GM21381 (cell line): ENCODE results near the gene MYO9A.

Experiments used
- ATAC-seq: cut with Tn5 transposase; IDR thresholded peaks from one replicate; pipeline ENCODE4 v1.9.1; 2021; ENCODE audit warnings: mild to moderate bottlenecking, moderate library complexity; ENCODE audit not compliant: unreplicated experiment

Gene MYO9A

DNA sequence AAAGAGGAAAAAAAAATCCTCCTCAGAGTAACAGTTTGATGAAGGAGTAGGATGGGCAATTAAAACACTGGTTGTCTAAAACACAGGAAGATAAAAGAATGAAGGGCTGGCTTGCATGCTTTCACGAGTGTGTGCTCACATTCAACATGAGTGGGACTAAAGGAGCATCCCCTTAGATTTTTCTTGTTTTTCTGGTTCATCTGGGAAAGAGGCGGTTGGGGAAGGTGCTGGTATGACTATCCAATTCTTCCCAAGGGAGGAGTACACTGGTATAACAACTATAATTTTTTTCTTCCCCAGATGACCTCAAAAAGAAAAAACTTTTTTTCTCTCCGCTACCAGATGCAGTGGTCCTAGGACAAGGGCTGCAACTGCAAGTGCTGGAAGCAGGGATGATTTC is 143.7 kb downstream of the MYO9A start:
- ATAC-seq: no peak

DNA sequence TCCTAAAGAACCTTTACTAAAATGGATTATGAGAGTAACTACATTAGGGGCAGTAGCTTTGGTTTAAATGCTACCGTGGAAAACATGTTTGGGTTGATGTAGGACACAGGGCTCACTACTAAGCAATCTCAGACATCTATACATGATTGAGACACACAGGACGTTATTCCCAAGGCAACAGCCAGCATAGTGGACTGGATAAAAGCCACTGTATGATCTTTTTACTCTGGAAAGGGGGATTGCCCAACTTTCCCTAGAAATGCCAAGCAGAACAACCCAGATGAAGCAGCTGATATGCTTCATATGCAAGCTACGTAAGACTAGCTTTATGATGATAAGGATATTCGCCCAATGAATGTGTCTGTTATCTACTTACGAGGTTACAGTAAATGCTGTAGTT is 144.6 kb downstream of the MYO9A start:
- no peak for ATAC-seq

DNA sequence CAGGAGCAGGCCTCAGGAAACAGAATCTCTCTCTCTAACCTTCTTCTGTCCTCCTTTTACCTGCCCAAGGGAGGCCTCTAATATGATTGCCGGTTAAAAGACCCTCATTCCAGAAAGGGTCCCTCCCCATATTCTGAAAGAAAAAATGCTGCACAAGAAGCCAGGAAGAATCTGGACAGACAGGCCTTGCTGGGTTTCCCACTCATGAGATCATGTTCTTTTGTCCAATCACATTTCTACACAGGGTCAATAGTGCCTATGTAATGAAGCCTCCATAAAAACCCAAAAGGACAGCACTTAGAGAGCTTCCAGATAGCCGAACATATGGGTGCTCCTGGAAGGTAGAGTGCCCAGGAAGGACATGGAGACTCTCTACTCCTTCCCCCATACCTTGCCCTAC is 146.0 kb downstream of the MYO9A start:
- ATAC-seq: no peak

DNA sequence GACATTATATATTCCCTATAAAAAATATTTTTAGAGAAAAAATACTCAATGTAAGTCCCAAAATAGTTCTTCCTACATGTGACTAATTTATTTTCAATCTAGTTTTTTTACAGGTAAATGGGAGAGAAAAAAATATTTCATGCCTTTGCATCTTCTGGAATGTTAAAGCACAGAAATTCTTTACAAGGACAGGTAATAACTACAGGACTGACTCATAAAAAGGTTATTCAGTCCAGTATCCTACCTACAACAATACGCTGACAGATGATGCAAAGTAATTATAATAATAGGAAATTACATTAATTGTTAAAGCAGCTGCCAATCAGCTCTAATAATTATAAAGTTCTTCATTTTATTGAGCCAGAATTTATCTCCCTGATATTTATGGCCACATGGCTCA is 147.5 kb downstream of the MYO9A start:
- ATAC-seq: no peak

DNA sequence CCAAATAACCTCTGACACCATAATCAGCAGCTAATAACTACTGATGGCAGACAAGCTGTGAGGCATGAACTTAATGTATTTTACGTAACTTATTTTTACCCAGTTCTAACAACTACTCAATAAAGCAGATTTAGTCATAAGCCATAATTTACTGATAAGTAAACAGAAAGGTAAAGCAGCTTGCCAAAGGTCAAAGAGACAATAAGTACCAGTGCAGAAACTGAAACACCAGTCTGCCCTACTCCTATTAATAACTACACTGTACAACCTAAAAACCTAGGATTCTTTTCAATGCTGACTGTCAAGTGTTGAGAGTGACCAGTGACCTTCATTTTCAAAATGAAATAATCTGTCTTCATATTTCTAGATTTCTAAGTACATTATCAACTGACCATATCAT is 155.4 kb downstream of the MYO9A start:
- no peak for ATAC-seq

DNA sequence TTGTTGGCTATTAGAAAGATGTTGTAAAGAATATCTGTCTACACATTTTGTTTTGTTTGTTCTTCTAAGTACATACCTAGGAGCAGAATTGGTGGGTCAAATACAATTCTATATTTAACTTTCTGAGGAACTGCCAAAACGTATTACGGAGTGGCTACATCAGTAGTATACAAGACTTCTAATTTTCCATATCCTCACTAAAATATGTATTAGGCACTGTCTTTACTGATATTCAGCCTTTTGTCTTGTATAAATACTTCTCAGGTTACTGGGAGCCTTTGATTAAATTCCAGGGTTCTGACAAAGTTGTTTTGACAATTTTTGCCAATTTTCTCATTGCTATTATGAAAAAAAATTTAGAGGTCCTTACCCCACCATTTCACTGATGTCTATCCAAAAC is 160.9 kb downstream of the MYO9A start:
- no peak for ATAC-seq

DNA sequence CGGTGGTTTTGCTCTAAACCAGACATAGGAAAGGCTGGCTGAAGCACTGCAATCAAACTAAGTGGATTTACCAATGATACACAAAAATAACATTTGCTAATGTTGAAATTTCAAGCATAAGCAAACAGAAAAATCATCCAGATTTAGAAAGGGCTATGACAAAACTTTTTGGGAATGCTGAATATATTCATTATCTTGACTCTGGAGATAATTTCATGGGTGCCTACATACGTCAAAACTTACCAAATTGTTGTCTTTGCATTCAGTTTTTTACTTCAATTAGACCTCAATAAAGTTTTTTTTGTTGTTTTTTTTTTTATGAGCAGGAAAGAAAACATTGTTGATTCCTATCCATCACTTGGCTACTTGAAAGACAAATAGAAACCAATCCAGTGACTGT is 166.8 kb downstream of the MYO9A start:
- no peak for ATAC-seq

DNA sequence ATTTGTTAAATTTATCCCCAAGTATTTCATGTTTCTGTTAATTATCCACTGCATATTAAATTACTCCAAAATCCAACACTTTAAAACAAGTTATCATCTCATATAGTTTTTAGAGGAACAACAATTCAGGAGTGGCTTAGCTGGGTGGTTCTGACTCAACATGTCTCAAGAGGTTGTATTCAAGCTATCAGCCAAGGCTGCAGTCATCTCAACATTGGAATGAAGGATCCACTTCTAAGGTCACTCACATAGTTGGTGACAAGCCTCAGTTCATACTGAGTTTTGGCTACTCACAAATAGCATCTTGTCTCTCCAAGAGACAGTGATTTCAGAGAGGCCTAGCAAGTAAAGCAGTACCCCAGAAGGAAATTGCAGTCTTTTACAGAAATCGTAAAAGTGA is 172.9 kb downstream of the MYO9A start:
- no peak for ATAC-seq

DNA sequence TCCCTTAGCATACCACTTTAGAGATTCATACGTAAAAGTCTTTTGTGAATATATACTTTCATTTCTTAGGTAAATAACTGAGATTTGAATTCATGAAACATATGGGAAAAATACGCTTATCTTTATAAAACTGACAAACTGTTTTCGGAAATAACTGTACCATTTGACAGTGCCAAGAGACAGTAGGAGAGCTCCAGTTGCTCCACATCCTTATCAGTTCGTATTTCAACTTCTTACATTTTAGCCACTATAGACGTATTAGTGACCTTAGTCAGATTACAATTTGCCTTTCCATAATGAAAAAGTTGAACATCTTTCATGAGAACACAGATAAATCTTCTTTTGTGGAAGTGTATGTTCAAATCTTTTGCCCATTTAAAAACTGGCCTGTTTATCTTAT is 174.1 kb downstream of the MYO9A start:
- ATAC-seq: no peak

DNA sequence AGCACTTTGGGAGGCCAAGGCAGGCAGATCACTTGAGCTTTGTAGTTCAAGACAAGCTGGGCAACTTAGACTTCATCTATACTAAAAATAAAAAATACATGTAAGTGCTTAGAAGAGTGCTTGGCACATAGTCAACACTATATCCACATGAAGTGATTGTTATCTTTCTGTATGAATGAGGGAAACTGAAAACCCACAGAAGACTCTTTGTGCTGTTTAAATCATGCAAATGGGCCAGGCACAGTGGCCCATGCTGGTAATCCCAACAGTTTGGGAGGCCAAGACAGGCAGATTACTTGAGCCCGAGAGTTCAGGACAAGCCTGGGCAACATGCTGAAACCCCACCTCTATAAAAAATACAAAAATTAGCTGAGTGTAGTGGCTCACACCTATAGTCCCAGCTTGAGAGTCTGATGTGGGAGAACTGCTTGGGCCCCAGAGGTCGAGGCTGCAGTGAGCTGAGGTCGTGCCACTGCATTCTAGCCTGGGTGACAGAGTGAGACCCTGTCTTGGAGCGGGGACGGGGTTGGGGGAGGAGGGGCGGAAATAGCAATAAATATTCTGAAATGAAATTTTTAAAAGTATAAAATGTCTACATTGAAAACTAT is 177.9 kb downstream of the MYO9A start:
- ATAC-seq: no peak

DNA sequence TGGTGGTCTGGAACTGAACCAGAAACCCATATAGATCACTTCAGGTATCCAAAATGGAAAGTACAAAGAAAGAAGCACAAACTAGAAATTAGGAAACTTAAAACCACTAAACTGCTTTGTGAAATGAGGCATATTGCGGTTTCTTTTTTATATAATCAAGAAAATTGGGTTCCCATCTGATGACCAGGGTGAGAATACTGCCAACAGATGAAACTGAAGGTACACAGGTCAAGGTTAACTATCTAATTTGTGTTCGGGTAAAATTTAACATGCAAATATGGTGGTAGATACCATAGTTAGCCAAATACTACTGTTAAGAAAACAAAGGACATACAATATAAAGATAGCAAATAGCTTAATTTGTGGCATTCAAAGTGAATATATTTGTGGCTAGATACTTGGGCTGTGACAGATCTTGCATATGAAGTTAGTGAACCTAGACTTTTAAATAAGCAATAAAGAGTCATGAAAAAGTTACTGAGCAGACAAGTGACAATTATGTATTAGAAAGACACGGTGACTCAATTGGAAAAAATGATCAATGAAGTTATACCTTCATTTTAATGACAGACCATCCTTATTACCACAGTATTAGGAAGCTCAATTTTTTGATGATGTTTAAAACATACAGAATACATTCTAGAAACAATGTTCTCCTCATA is 180.2 kb downstream of the MYO9A start:
- no peak for ATAC-seq

DNA sequence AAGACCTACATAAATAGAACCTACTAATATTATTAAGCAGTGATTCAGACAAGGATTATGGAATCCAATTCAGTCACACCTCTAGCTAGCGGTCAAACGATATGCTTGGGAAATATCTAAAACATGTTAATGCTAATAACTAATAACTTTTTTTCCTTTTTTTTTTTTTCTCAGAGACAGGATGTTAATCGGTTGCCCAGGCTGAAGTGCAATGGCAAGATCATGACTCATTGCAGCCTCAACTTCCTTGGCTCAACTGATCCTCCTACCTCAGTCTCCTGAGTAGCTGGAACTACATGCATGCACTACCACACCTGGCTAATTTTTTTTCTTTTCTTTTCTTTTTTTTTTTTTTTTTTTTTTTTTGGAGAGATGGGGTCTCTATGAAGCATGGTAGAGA is 183.5 kb downstream of the MYO9A start:
- ATAC-seq: no peak

DNA sequence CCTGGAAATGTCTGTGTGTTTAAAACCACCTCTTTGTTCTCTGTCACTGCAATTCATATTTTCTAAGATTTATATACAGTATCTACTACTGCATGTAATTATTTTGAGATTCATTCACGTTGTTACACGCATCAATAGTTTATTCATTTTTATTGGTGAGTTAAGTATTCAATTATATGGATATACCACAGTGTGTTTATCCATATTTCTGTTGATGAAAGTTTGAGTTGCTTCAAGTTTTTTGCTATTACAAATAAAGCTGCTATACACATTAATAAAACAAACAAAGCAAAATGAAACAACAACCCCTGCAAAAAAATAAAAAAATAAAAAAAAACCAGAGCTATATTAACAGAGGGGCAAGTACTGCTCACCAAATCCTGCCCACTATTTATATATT is 185.3 kb downstream of the MYO9A start:
- ATAC-seq: no peak

DNA sequence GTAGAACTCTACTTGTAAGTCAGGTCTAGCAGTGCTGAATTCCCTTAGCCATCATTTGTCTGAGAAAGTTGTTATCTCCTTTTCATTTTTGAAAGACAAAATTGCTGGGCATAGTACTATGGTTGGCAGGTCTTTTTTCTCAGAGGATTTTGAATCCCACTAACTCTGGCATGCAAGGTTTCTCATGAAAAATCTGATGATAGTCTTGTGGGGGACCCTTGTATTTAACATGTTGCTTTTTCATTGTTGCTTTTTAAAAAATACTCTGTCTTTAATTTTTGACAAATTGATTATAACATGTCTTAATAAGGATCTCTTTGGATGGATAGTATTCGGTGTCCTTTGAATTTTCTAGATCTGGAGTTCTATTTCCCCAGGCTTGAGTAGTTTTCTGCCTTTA is 186.7 kb downstream of the MYO9A start:
- no peak for ATAC-seq

DNA sequence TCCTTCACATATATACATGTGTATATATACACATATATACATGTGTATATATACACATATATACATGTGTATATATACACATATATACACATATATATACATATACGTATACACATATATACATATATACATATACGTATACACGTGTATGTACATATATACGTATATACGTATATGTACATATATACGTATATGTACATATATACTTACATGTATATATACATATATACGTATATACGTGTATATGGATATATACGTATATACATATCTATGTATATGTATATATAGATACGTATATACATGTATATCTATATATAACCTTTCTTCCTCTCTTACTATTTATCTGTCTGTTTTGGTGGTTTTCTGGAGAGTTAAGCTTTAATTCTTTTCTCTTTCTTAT is 192.8 kb downstream of the MYO9A start:
- ATAC-seq: no peak

DNA sequence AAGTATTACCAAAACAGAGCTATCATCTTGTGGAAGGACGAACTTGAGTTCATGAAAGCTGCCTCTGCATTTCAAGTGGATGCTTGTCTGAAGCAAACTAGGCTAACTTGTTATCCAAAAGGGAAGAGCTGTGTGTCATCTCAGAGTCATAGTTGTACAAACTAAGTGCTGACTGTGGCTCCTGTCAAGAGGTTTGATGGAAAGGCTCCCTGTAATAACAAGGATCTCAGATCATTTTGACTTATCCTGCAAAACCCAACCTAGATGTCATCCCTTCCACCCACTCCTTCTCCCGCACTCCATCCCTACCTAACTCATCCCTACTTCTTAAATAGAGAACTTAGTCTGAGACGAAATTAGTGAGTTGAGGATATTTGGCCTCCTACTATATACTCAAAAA is 196.8 kb downstream of the MYO9A start:
- ATAC-seq: no peak

DNA sequence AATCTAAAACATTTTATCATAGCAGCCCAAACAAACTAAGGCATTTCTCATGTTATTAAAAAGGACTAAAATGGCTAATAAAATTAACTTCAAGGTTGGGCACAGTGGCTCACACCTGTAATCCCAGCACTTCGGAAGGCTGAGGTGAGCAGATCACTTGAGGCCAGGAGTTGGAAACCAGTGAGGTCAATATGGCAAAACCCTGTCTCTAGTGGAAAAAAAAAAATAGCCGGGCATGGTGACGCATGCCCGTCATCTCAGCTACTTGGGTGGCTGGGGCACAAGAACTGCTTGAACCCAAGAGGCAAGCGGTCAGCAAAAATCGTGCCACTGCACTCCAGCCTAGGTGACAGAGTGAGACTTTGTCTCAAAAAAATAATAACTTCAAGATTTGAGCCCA is 197.4 kb downstream of the MYO9A start:
- no peak for ATAC-seq

DNA sequence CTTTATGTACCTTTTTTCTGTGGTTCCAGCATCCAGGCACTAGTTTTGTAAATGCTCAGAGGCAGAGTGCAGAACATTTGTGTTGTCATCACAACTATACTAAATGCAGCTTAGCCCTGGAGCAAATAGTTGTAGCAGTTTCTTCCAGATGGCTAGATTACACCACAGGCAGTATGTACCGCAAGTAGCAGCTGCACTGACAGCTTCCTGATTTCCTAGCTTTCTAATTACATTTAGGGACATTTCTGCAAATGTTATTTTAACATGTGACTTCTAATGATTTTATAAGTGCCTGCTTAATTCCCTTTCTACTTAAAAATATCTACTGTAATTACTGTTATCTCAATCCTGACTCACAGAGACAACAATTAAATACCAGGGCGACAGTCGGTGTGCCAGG is 201.1 kb downstream of the MYO9A start:
- ATAC-seq: no peak

DNA sequence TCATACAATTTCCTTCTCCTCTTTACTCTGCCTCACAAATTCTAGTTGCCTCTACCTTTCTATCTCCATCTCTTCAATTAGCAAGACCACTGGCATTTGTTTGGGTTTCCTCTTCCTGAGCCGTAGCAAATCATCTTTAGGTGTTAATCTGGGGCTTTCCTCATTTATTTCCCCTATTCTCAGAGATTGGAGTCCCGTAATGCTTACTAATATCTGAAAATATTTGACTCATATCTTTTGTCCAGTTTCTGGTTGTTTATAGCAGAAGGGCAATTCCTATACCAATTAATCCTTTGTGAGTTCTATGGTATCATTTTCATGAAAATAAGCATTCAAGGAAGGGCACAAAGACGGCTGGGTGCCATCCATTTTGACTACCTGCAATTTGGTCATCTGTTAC is 203.9 kb downstream of the MYO9A start:
- no peak for ATAC-seq

DNA sequence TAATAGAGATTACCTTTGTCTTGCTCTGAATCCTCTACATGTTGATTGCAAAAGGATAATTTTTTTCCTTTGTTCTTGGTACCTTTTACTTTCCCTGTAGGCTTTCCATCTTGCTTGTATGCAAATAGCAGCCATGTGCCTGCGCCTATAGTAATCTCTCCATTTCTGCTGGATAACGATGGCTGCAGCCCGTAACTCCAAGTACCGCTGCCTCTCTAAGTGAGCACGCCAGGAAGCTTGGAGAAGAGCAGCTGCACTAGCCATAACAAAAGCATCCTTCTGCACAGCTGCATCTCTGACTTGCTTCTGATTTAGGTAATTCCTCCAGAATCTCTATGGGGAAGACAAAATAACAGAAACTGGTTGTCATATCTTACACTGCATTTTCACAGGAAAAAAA is 218.3 kb downstream of the MYO9A start:
- no peak for ATAC-seq

DNA sequence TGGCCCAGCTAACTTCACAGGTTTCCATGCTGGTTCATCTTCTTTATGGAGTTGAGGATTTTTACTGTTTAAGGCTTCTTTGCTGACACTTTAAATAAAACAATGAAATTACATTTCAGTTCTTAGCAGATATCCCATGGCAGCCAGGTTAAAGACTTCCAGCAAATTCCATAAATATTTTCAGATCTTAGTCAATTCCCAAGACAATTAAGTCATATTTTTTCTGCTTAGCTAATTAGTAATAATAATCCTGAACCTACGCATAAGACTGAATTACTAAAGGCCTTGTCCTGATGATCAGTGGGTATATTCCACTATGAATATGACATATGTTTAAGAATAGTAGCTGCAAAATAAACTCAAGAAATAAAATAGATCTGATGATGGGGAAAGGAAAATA is 224.3 kb downstream of the MYO9A start:
- no peak for ATAC-seq

DNA sequence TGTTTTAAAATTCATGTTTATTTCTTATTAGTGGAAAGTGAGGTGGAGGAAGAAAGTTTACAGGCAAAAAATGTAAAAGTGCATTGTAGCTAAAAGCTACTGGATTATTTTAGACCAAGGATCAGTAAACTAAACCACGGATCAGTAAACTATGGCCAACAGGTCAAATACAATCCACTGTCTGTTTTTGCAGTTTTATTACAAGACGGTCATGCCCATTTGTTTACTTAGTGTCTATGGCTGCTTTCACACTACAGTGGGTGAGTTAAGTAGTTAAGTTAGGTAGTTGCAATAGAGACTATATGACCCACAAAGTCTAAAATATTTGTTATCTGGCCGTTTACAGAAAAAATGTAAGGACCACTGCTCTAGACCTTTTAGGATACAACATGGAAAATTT is 225.6 kb downstream of the MYO9A start:
- no peak for ATAC-seq

DNA sequence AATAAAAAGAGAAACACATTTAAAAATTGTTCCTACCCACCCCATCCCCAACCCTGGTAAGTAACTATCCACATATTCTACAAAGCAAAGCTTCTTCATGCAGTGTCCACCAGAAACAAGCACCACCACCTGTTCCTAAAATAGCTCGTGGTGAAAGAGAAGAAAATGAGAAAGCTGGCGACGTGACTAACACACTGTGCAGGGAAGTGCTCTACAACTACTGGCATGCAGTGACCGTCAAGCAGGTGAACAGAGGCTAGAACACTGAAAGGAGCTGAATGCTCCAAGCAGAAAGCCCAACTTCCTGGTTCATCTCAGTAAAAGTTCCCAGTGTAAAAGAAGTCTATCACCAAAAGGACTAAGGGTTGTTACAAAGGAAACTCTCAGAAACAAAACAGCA is 226.9 kb downstream of the MYO9A start:
- no peak for ATAC-seq
